ENCODE results near the gene WDFY2.

The WDFY2 gene

GRCh38 chr13:51675385-51675784, 91.1 kb downstream of the WDFY2 start:
- H3K79me2 ChIP-seq (ENCODE audit: insufficient read depth, low read length) = no peaks in the 10 kb centered on the region
- H3K9me3 ChIP-seq (ENCODE audit: insufficient read depth, low read length) = no peaks in the 10 kb centered on the region
- no peak overlapping the region for H3K4me2 ChIP-seq (ENCODE audit: low read depth, low read length, poor library complexity, severe bottlenecking)
- no peaks in the 10 kb centered on the region for H3K9me2 ChIP-seq (replicated peaks; ENCODE audit: insufficient read depth, low read length)
- H3K27me3 ChIP-seq (ENCODE audit: low read length) = no peaks in the 10 kb centered on the region
- no peak overlapping the region for H2AFZ ChIP-seq (ENCODE audit: low read depth, low read length, severe bottlenecking)
- TF ChIP-seq CTCF (IDR thresholded peaks at IDR 0.05; ENCODE audit: insufficient read depth, low read length, poor library complexity, severe bottlenecking) (no peak), EZH2phosphoT487 (conservative IDR thresholded peaks at IDR 0.05; ENCODE audit: low read length) (no peak)
- no peak overlapping the region for H3K4me3 ChIP-seq (ENCODE audit: insufficient read depth, low read length, poor library complexity, severe bottlenecking)
- H3K36me3 ChIP-seq (ENCODE audit: low read length) = no peaks in the 10 kb centered on the region; the same call in 1 of the 2 replicates
- H3F3A ChIP-seq (ENCODE audit: insufficient read depth) = no peaks in the 10 kb centered on the region
- no peak overlapping the region for H3K27ac ChIP-seq (ENCODE audit: low read depth, low read length)
- H4K20me1 ChIP-seq (ENCODE audit: low read depth, low read length) = no peaks in the 10 kb centered on the region
- no peak overlapping the region for H3K9ac ChIP-seq (ENCODE audit: low read length)

GRCh38 chr13:51675877-51676276, 91.6 kb downstream of the WDFY2 start:
- Histone ChIP-seq H3K36me3 (ENCODE audit: low read length) (no peaks in the 10 kb centered on the region; the same call in 1 of the 2 replicates), H3K4me3 (ENCODE audit: insufficient read depth, low read length, poor library complexity, severe bottlenecking) (no peak overlapping the region), H3K9ac (ENCODE audit: low read length) (no peak overlapping the region), H3K9me3 (ENCODE audit: insufficient read depth, low read length) (no peaks in the 10 kb centered on the region), H3K79me2 (ENCODE audit: insufficient read depth, low read length) (no peaks in the 10 kb centered on the region), H4K20me1 (ENCODE audit: low read depth, low read length) (no peaks in the 10 kb centered on the region), H3F3A (ENCODE audit: insufficient read depth) (no peaks in the 10 kb centered on the region), H3K27me3 (ENCODE audit: low read length) (no peaks in the 10 kb centered on the region), H3K27ac (ENCODE audit: low read depth, low read length) (no peak overlapping the region), H2AFZ (ENCODE audit: low read depth, low read length, severe bottlenecking) (no peak overlapping the region), H3K9me2 (replicated peaks; ENCODE audit: insufficient read depth, low read length) (no peaks in the 10 kb centered on the region), H3K4me2 (ENCODE audit: low read depth, low read length, poor library complexity, severe bottlenecking) (no peak overlapping the region)
- TF ChIP-seq EZH2phosphoT487 (conservative IDR thresholded peaks at IDR 0.05; ENCODE audit: low read length) = no peak
- no peak for TF ChIP-seq CTCF (IDR thresholded peaks at IDR 0.05; ENCODE audit: insufficient read depth, low read length, poor library complexity, severe bottlenecking)

- no peaks in the 10 kb centered on the region for H3K27me3 ChIP-seq (ENCODE audit: low read length)
- no peaks in the 10 kb centered on the region for H3K79me2 ChIP-seq (ENCODE audit: insufficient read depth, low read length)
- H3F3A ChIP-seq (ENCODE audit: insufficient read depth) = no peaks in the 10 kb centered on the region
- H3K36me3 ChIP-seq (ENCODE audit: low read length) = no peaks in the 10 kb centered on the region; the same call in 1 of the 2 replicates
- H3K27ac ChIP-seq (ENCODE audit: low read depth, low read length) = no peak overlapping the region
- H2AFZ ChIP-seq (ENCODE audit: low read depth, low read length, severe bottlenecking) = no peak overlapping the region
- H3K9me2 ChIP-seq (replicated peaks; ENCODE audit: insufficient read depth, low read length) = no peaks in the 10 kb centered on the region
- H3K4me3 ChIP-seq (ENCODE audit: insufficient read depth, low read length, poor library complexity, severe bottlenecking) = no peak overlapping the region
- no peak overlapping the region for H3K9ac ChIP-seq (ENCODE audit: low read length)
- H3K4me2 ChIP-seq (ENCODE audit: low read depth, low read length, poor library complexity, severe bottlenecking) = no peak overlapping the region
- no peaks in the 10 kb centered on the region for H3K9me3 ChIP-seq (ENCODE audit: insufficient read depth, low read length)
- no peaks in the 10 kb centered on the region for H4K20me1 ChIP-seq (ENCODE audit: low read depth, low read length)
- TF ChIP-seq CTCF (IDR thresholded peaks at IDR 0.05; ENCODE audit: insufficient read depth, low read length, poor library complexity, severe bottlenecking) (no peak), EZH2phosphoT487 (conservative IDR thresholded peaks at IDR 0.05; ENCODE audit: low read length) (no peak)
Observed at GRCh38 chr13:51676739-51677138, 92.5 kb downstream of the WDFY2 start.
